RPMI7951 (cell line): ENCODE results near the gene KIAA1755. TPM values are rescaled to one million over a fixed set of nuclear protein-coding genes. Genes with fewer than 3 reads are reported as not detected.
"Not testable (repeated sequence)": the region's sequence is repeated elsewhere in the genome, so short reads cannot be mapped to it uniquely, and the experiment has no call there.

Experiments
- DNase-seq: peaks from one replicate; pipeline ENCODE4 v3.0.0-alpha.2; 2012; ENCODE audit warnings: low read depth
- total RNA-seq: library from RNA; depleted of rRNA; stranded (reverse); fragments of >200 nt; shearing (Covaris generic); gene quantifications from 2 replicates; pipeline ENCODE4 v1.2.3, GENCODE V29; 2014

Gene KIAA1755
- total RNA-seq, 1 experiment from 2014 or later = 1.1 TPM

GRCh38 chr20:38286586-38287531 is 26.3 kb upstream of the KIAA1755 start:
- DNase-seq = peak; percentile 90

- no peak for DNase-seq
These were observed 24.4 kb upstream of the KIAA1755 start for GRCh38 chr20:38284893-38285444.

GRCh38 chr20:38284066-38284650 is 23.6 kb upstream of the KIAA1755 start:
- not testable (repeated sequence) for DNase-seq

GRCh38 chr20:38283236-38283635 is 22.7 kb upstream of the KIAA1755 start:
- DNase-seq = no peak

- not testable (repeated sequence) for DNase-seq
These were observed 20.8 kb upstream of the KIAA1755 start for GRCh38 chr20:38281176-38281915.

GRCh38 chr20:38278763-38279162 is 18.2 kb upstream of the KIAA1755 start:
- DNase-seq = peak; percentile 43

- no peak for DNase-seq
These were observed 17.6 kb upstream of the KIAA1755 start for GRCh38 chr20:38278131-38278530.

- DNase-seq = no peak
These were observed 17.2 kb upstream of the KIAA1755 start for GRCh38 chr20:38277691-38278090.

GRCh38 chr20:38277285-38277684 is 16.8 kb upstream of the KIAA1755 start:
- no peak for DNase-seq

- peak; percentile 88 for DNase-seq
These were observed 15.4 kb upstream of the KIAA1755 start for GRCh38 chr20:38275815-38276550.

- peak; percentile 83 for DNase-seq
These were observed 12.4 kb upstream of the KIAA1755 start for GRCh38 chr20:38272961-38273360.

- peak; percentile 85 for DNase-seq
These were observed 11.9 kb upstream of the KIAA1755 start for GRCh38 chr20:38272398-38272797.

GRCh38 chr20:38271608-38272120 is 11.1 kb upstream of the KIAA1755 start:
- no peak for DNase-seq

- peak; percentile 99 for DNase-seq
These were observed 10.5 kb upstream of the KIAA1755 start for GRCh38 chr20:38270869-38271605.

GRCh38 chr20:38269715-38270114 is 9.2 kb upstream of the KIAA1755 start:
- no peak for DNase-seq

GRCh38 chr20:38269040-38269439 is 8.5 kb upstream of the KIAA1755 start:
- DNase-seq = no peak

GRCh38 chr20:38267901-38268514 is 7.5 kb upstream of the KIAA1755 start:
- no peak for DNase-seq

- DNase-seq = no peak
These were observed 6.8 kb upstream of the KIAA1755 start for GRCh38 chr20:38267296-38267695.

GRCh38 chr20:38266426-38266825 is 5.9 kb upstream of the KIAA1755 start:
- DNase-seq = no peak

GRCh38 chr20:38262931-38263330 is 2.4 kb upstream of the KIAA1755 start:
- DNase-seq = no peak
